HG02610 (cell line): Measurements from ENCODE around the gene GTSF1L.

Source experiments
- ATAC-seq: cut with Tn5 transposase; IDR thresholded peaks from one replicate; pipeline ENCODE4 v1.9.1; 2021; ENCODE audit warnings: mild to moderate bottlenecking, moderate library complexity; ENCODE audit not compliant: unreplicated experiment

GTSF1L gene

GRCh38 chr20:43746344-43747137 lies 19.7 kb upstream of the GTSF1L start:
- no peak for ATAC-seq

- ATAC-seq: no peak
Observed at GRCh38 chr20:43744966-43745730, 18.3 kb upstream of the GTSF1L start.

- ATAC-seq: no peak
Observed at GRCh38 chr20:43744151-43744611, 17.4 kb upstream of the GTSF1L start.

- no peak for ATAC-seq
Observed at GRCh38 chr20:43740642-43741041, 13.8 kb upstream of the GTSF1L start.

- ATAC-seq: no peak
Observed at GRCh38 chr20:43739148-43739749, 12.4 kb upstream of the GTSF1L start.

- no peak for ATAC-seq
Observed at GRCh38 chr20:43737925-43738324, 11.1 kb upstream of the GTSF1L start.

- peak; percentile 84 for ATAC-seq
Observed at GRCh38 chr20:43736588-43737158, 9.9 kb upstream of the GTSF1L start.

GRCh38 chr20:43731927-43732326 lies 5.1 kb upstream of the GTSF1L start:
- ATAC-seq: no peak

- no peak for ATAC-seq
Observed at GRCh38 chr20:43731469-43731868, 4.7 kb upstream of the GTSF1L start.

GRCh38 chr20:43728686-43729255 lies 2.0 kb upstream of the GTSF1L start:
- ATAC-seq: no peak

GRCh38 chr20:43727980-43728590 lies 1.3 kb upstream of the GTSF1L start:
- peak; percentile 43 for ATAC-seq

GRCh38 chr20:43726333-43726732 lies 469 bp downstream of the GTSF1L start:
- ATAC-seq: no peak

GRCh38 chr20:43725666-43726065 lies 1.1 kb downstream of the GTSF1L start:
- ATAC-seq: no peak

GRCh38 chr20:43724383-43724782 lies 2.4 kb downstream of the GTSF1L start:
- ATAC-seq: no peak

GRCh38 chr20:43723735-43724134 lies 3.1 kb downstream of the GTSF1L start:
- no peak for ATAC-seq

- no peak for ATAC-seq
Observed at GRCh38 chr20:43723186-43723585, 3.6 kb downstream of the GTSF1L start.

GRCh38 chr20:43722153-43722505 lies 4.7 kb downstream of the GTSF1L start:
- no peak for ATAC-seq

GRCh38 chr20:43721429-43722152 lies 5.2 kb downstream of the GTSF1L start:
- ATAC-seq: no peak

- no peak for ATAC-seq
Observed at GRCh38 chr20:43721097-43721428, 5.7 kb downstream of the GTSF1L start.

GRCh38 chr20:43720007-43720406 lies 6.8 kb downstream of the GTSF1L start:
- no peak for ATAC-seq
